A673 (cell line): ENCODE results near the gene OR10K2. TPM values are rescaled to one million over a fixed set of nuclear protein-coding genes. Genes with fewer than 3 reads are reported as not detected.
"Not testable (repeated sequence)": the region's sequence is repeated elsewhere in the genome, so short reads cannot be mapped to it uniquely, and the experiment has no call there.

Experiments
- BruUV-seq: library from RNA; stranded (reverse); fragments of 400-500 nt; replicated peaks from 2 replicates; lab custom pipeline; 2021; lab: Mats Ljungman, UMichigan
- CTCF ChIA-PET: fragments of 300-600 bp; sonication (Branson Sonifier 250); formaldehyde crosslinking; loops from one replicate; lab custom pipeline; 2022; ENCODE audit warnings: antibody characterized with exemption; lab: Charles Lee
- POLR2A ChIA-PET: fragments of 300-600 bp; sonication (Branson Sonifier 250); formaldehyde crosslinking; loops from one replicate; lab custom pipeline; 2022; ENCODE audit warnings: antibody characterized with exemption; ENCODE audit not compliant: low non-redundant PET; lab: Charles Lee
- DNase-seq: peaks from one replicate; pipeline ENCODE4 v3.0.0-alpha.2; 2015; ENCODE audit warnings: low spot score
- H3K27ac ChIP-seq: fragments of 200-600 bp; sonication (generic); 2 replicates; pipeline ENCODE4 v1.5.1; 2016; ENCODE audit warnings: mixed run types, low read depth, mild to moderate bottlenecking, mixed read lengths, antibody characterized with exemption, low read length; ENCODE audit not compliant: poor library complexity, severe bottlenecking
- H3K27me3 ChIP-seq: fragments of 200-600 bp; sonication (generic); replicated peaks from 2 replicates; pipeline ENCODE4 v1.6.1; 2017; ENCODE audit warnings: mixed run types, low read depth, mild to moderate bottlenecking, mixed read lengths, antibody characterized with exemption, low read length; ENCODE audit not compliant: insufficient read depth, poor library complexity
- H3K36me3 ChIP-seq: fragments of 200-600 bp; sonication (generic); 2 replicates; pipeline ENCODE4 v1.6.1; 2016; ENCODE audit warnings: mixed run types, mild to moderate bottlenecking, mixed read lengths, antibody characterized with exemption, low read length; ENCODE audit not compliant: insufficient read depth, poor library complexity, severe bottlenecking
- H3K4me1 ChIP-seq: fragments of 200-600 bp; sonication (generic); 2 replicates; pipeline ENCODE4 v1.6.1; 2017; ENCODE audit warnings: mixed run types, mild to moderate bottlenecking, mixed read lengths, antibody characterized with exemption, low read length; ENCODE audit not compliant: insufficient read depth, poor library complexity, severe bottlenecking
- H3K4me3 ChIP-seq: fragments of 200-600 bp; sonication (generic); 2 replicates; pipeline ENCODE4 v1.5.1; 2016; ENCODE audit warnings: low read depth, mixed run types, mild to moderate bottlenecking, mixed read lengths, low read length; ENCODE audit not compliant: poor library complexity, severe bottlenecking
- H3K9me3 ChIP-seq: fragments of 200-600 bp; sonication (generic); 2 replicates; pipeline ENCODE4 v1.6.1; 2016; ENCODE audit warnings: mixed run types, low read depth, mild to moderate bottlenecking, mixed read lengths, antibody characterized with exemption, low read length; ENCODE audit not compliant: poor library complexity, severe bottlenecking
- CTCF ChIP-seq: fragments of 300-800, 200-600 bp; sonication (generic); conservative IDR thresholded peaks from 2 replicates; pipeline ENCODE4 v1.5.1; 2017; ENCODE audit warnings: low read depth, mild to moderate bottlenecking, antibody characterized with exemption, low read length, moderate library complexity, mixed read lengths
- EZH2 ChIP-seq: fragments of 200-600 bp; sonication (generic); IDR thresholded peaks from 2 replicates; pipeline ENCODE4 v1.6.1; 2017; ENCODE audit warnings: borderline replicate concordance, low read depth, mild to moderate bottlenecking, mixed read lengths, antibody characterized with exemption, low read length; ENCODE audit not compliant: poor library complexity, severe bottlenecking
- intact Hi-C: fragments of 100-400 bp; cut with micrococcal nuclease; formaldehyde crosslinking; loops from one replicate; pipeline ENCODE4 v1.10.0; 2022; ENCODE audit not compliant: unreplicated experiment
- total RNA-seq: library from RNA; stranded (reverse); gene quantifications from 2 replicates; pipeline ENCODE4 v1.2.3, GENCODE V29; 2021

Gene OR10K2
- total RNA-seq, 1 experiment from 2014 or later = not detected

GRCh38 chr1:158445376-158445775, 19.3 kb upstream of the OR10K2 start:
- Histone ChIP-seq H3K4me1 (no peaks in the 10 kb centered on the region), H3K27me3 (peaks cover 16% of the 10 kb centered on the region), H3K9me3 (no peaks in the 10 kb centered on the region), H3K27ac (no peak overlapping the region), H3K4me3 (no peak overlapping the region), H3K36me3 (no peaks in the 10 kb centered on the region)
- no peak for DNase-seq
- no peak for TF ChIP-seq CTCF
- no peak for TF ChIP-seq EZH2
- BruUV-seq = no TSS peak
- POLR2A ChIA-PET = interaction anchor here (0.6 kb wide), 1 partner anchor 123 kb away, joined by 5 read pairs; no protein-coding TSS in a partner anchor
- intact Hi-C loops = no loop called here
- CTCF ChIA-PET = no interaction called here

- ChIA-PET CTCF (no interaction called here), POLR2A (no interaction called here)
- H3K9me3 ChIP-seq = no peaks in the 10 kb centered on the region
- intact Hi-C loops = no loop called here
- peaks cover 32% of the 10 kb centered on the region for H3K27me3 ChIP-seq
- TF ChIP-seq CTCF = no peak
- TF ChIP-seq EZH2 = no peak
- H3K4me1 ChIP-seq = no peaks in the 10 kb centered on the region
- H3K4me3 ChIP-seq = no peak overlapping the region
- no peaks in the 10 kb centered on the region for H3K36me3 ChIP-seq
- no TSS peak for BruUV-seq
- DNase-seq = no peak
- no peak overlapping the region for H3K27ac ChIP-seq
These were observed 8.7 kb upstream of the OR10K2 start for GRCh38 chr1:158434741-158435140.

- intact Hi-C loops, BruUV-seq, POLR2A ChIA-PET: not testable (repeated sequence)
These were observed 4.1 kb upstream of the OR10K2 start for GRCh38 chr1:158430163-158430562.

GRCh38 chr1:158425027-158425426, 1.0 kb downstream of the OR10K2 start:
- Histone ChIP-seq H3K27me3 (peaks cover 21% of the 10 kb centered on the region), H3K36me3 (no peaks in the 10 kb centered on the region), H3K4me3 (no peak overlapping the region), H3K4me1 (no peaks in the 10 kb centered on the region), H3K27ac (no peak overlapping the region), H3K9me3 (no peaks in the 10 kb centered on the region)
- CTCF ChIA-PET = no interaction called here
- no peak for DNase-seq
- no peak for TF ChIP-seq CTCF
- no peak for TF ChIP-seq EZH2
- POLR2A ChIA-PET = no interaction called here
- no TSS peak for BruUV-seq
- intact Hi-C loops = no loop called here

More at GRCh38 chr1:158430163-158430562, 4.1 kb upstream of the OR10K2 start:
- DNase-seq, H3K27ac ChIP-seq, H3K27me3 ChIP-seq, H3K4me3 ChIP-seq, H3K4me1 ChIP-seq, H3K9me3 ChIP-seq, CTCF ChIA-PET, H3K36me3 ChIP-seq: not testable (repeated sequence)
